BLaER1 (cell line): ENCODE measurements around the gene SPIC.

Experiments used
- H3K27ac ChIP-seq: shearing (Covaris generic); formaldehyde crosslinking; 2 replicates; pipeline ENCODE4 v1.8.1; 2022
- H3K27me3 ChIP-seq: shearing (Covaris generic); formaldehyde crosslinking; 2 replicates; pipeline ENCODE4 v1.8.1; 2022
- H3K36me3 ChIP-seq: shearing (Covaris generic); formaldehyde crosslinking; 2 replicates; pipeline ENCODE4 v1.8.1; 2022
- H3K4me1 ChIP-seq: shearing (Covaris generic); formaldehyde crosslinking; 2 replicates; pipeline ENCODE4 v1.8.1; 2022
- H3K4me2 ChIP-seq: shearing (Covaris generic); formaldehyde crosslinking; 2 replicates; pipeline ENCODE4 v1.8.1; 2022
- H3K4me3 ChIP-seq: shearing (Covaris generic); formaldehyde crosslinking; 2 replicates; pipeline ENCODE4 v1.8.1; 2022
- H3K9ac ChIP-seq: shearing (Covaris generic); formaldehyde crosslinking; 2 replicates; pipeline ENCODE4 v1.8.1; 2022
- H3K9me3 ChIP-seq: shearing (Covaris generic); formaldehyde crosslinking; 2 replicates; pipeline ENCODE4 v1.8.1; 2022
- H4K20me1 ChIP-seq: shearing (Covaris generic); formaldehyde crosslinking; 2 replicates; pipeline ENCODE4 v1.8.1; 2022
- Cebpa-rat ChIP-seq: shearing (Covaris generic); IDR thresholded peaks from 2 replicates; pipeline ENCODE4 v1.8.1; 2022

The SPIC gene

DNA sequence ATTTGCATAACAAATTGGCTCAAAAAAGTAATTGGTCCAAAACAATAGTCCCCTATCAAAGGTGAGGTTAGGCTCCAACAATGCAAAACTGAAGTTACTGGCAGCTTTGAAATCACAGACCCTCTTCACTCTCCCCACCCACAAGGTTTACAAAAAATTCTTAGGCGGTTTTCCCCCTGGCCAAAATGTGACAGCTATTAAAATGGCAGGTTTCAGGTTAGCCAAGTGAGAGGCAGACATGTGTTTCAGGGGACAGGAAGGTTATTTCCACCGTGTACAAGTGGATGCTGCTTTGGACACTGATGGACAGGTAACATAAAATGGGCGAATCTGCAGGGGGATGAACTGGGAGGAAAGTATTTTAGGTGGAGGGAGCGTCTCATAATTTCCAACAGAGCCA, 888 bp upstream of the SPIC start:
- H3K27me3 ChIP-seq = no peaks in the 10 kb centered on the region
- no peak overlapping the region for H3K4me2 ChIP-seq
- no peak overlapping the region for H3K27ac ChIP-seq
- no peak for TF ChIP-seq Cebpa-rat
- H3K36me3 ChIP-seq = no peaks in the 10 kb centered on the region
- no peaks in the 10 kb centered on the region for H4K20me1 ChIP-seq
- H3K4me3 ChIP-seq = no peak overlapping the region
- H3K9ac ChIP-seq = no peak overlapping the region
- no peaks in the 10 kb centered on the region for H3K9me3 ChIP-seq
- H3K4me1 ChIP-seq = no peaks in the 10 kb centered on the region

DNA sequence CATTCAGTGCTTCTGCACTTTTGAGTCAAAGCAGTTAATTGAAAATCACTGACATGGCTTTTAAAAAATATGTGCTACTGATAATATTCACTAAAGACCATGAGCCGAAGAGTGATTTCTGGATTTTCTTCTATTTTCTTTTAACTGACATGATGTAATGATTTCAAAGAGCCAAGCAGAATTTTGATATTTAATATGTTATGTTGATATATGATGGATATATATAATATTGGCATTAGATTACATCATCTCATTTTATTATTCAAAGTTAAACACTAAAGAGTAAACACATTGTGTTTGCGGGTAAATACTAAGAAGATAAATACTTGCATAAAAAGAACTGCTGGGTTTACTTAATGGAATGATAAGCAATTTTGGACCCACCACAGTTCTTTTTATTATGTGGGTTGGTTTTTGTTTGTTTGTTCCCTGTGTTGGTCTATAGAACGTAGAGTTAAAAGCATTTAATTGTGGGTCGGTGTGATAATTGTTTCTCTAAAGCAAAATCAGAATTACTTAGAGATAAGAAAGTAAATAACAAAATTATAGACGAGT, 692 bp downstream of the SPIC start:
- H3K9ac ChIP-seq = no peak overlapping the region

DNA sequence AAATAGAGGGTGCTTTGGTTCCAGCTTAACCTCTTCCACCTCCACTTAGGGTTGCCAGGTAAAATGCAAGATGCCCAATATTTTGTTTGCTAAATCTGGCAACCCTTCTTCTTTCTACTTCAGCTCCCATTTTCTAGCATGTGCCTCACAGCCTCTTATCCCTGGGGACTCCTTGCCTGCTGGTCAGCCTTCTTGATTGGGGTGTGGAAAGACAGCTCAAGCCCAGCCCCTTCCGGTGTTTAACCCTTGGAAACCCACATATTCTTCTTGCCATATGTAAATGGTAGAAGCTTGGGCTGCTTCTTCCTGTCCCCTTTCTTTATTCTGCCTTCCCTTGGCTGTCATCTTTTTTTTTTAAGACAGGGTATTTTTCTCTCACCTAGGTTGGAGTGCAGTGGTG, 5.7 kb downstream of the SPIC start:
- no peaks in the 10 kb centered on the region for H3K36me3 ChIP-seq
- H4K20me1 ChIP-seq = no peaks in the 10 kb centered on the region
- no peak overlapping the region for H3K27ac ChIP-seq
- H3K9me3 ChIP-seq = no peaks in the 10 kb centered on the region
- no peaks in the 10 kb centered on the region for H3K4me1 ChIP-seq
- no peak for TF ChIP-seq Cebpa-rat
- no peaks in the 10 kb centered on the region for H3K27me3 ChIP-seq
- H3K4me2 ChIP-seq = no peak overlapping the region
- H3K9ac ChIP-seq = no peak overlapping the region
- no peak overlapping the region for H3K4me3 ChIP-seq

More for the DNA sequence above, 692 bp downstream of the SPIC start:
- no peaks in the 10 kb centered on the region for H3K27me3 ChIP-seq
- no peak overlapping the region for H3K4me2 ChIP-seq
- no peaks in the 10 kb centered on the region for H4K20me1 ChIP-seq
- no peaks in the 10 kb centered on the region for H3K36me3 ChIP-seq
- no peak for TF ChIP-seq Cebpa-rat
- H3K4me1 ChIP-seq = no peaks in the 10 kb centered on the region
- no peak overlapping the region for H3K4me3 ChIP-seq
- no peaks in the 10 kb centered on the region for H3K9me3 ChIP-seq
- no peak overlapping the region for H3K27ac ChIP-seq

DNA sequence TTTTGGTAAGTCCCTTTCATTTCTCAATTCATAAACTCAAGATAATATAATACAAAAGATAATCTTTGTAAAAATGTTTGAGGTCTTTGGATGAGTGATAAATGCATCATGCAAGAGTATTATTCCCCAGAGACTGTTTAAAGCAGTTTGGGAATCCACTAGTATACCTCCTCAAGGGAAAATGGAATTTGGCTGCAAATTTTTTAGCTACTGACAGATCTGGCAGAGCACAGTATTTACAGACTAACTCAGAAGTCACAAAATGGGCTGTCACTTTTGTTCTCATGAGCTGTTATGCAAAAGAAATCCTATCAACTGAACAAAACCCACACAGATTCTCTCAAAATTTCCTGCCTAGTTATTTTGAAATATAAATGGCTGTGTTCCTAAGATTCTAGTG, 9.9 kb downstream of the SPIC start:
- Histone ChIP-seq H3K4me1 (no peaks in the 10 kb centered on the region), H3K27me3 (no peaks in the 10 kb centered on the region), H4K20me1 (no peaks in the 10 kb centered on the region), H3K27ac (no peak overlapping the region), H3K4me2 (no peak overlapping the region), H3K4me3 (no peak overlapping the region), H3K36me3 (no peaks in the 10 kb centered on the region), H3K9ac (no peak overlapping the region), H3K9me3 (no peaks in the 10 kb centered on the region)
- TF ChIP-seq Cebpa-rat = no peak

DNA sequence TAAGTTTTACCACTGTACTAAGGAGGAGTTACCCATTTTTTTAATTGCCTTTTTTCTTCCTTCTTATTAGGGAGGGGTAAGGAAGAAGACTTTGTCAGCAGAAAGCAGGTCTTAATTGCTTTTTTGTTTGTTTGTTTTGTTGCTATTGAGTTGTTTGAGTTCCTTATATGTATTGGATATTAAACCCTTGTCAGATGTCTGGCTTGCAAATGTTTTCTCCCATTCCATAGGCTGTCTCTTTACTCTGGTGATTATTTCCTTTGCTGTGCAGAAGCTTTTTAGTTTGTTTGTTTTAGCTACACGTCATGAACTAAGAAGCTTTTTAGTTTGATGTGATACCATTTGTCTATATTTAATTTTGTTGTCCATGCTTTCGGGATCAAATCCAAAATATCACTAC, 13.3 kb downstream of the SPIC start:
- H3K4me1 ChIP-seq = no peaks in the 10 kb centered on the region
- no peaks in the 10 kb centered on the region for H3K36me3 ChIP-seq
- H3K27me3 ChIP-seq = no peaks in the 10 kb centered on the region
- H3K9ac ChIP-seq = no peak overlapping the region
- no peak overlapping the region for H3K4me2 ChIP-seq
- H3K9me3 ChIP-seq = peaks cover 4% of the 10 kb centered on the region; the same call in 1 of the 2 replicates
- no peaks in the 10 kb centered on the region for H4K20me1 ChIP-seq
- H3K4me3 ChIP-seq = no peak overlapping the region
- no peak for TF ChIP-seq Cebpa-rat
- no peak overlapping the region for H3K27ac ChIP-seq

DNA sequence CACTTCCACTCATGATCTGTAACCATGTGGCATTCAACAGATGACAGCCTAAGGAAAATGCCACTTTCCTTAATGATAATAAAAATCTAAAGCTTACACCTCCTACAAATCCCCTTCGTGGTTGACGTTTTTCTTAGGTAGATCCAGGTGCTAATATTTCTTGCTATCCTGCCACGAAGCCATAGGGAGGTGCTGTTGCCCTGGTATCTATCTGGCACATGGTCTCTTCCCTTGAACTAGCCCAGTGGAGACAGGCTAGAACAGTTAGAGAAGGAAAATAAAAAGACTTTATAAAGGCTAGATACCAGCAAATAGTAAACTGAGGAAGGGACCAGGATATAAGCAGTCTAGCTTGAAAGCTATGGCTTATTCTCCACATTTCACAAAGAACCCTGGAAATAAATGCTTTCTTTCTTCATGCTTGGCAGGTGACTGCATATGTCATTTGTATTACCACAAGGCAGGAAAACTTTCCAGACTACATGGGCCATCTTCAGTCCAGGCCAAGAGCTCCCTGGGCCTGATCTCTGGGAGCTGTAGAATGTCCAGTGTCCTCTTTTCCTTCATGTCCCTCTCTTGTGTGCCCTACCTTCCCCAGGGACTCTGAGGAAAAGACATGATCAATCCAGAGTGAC, 15.3 kb downstream of the SPIC start:
- H3K27ac ChIP-seq = no peak overlapping the region
- H3K4me1 ChIP-seq = no peaks in the 10 kb centered on the region
- no peaks in the 10 kb centered on the region for H3K36me3 ChIP-seq
- peaks cover 4% of the 10 kb centered on the region; the same call in 1 of the 2 replicates for H3K9me3 ChIP-seq
- no peaks in the 10 kb centered on the region for H4K20me1 ChIP-seq
- H3K27me3 ChIP-seq = no peaks in the 10 kb centered on the region
- H3K4me3 ChIP-seq = no peak overlapping the region
- TF ChIP-seq Cebpa-rat = no peak
- H3K4me2 ChIP-seq = no peak overlapping the region
- no peak overlapping the region for H3K9ac ChIP-seq

DNA sequence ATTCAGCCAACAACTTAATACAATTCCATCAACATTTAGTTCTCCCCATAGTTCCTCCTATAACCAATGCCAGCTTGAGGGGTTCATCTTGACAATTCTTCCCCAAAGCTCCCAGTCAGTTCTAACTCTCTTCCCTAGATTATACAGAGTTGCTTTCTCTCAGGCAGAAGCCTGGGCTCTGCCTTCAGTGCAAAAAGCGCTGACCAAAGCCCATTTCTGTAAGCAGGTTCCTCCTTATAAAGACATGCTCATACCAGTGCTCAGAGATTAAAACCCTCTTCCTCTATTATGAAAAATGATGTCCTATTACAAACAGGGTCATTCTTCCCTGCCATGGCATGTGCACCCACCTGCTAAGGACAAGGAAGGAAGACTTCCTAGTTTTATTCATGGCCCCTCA, 16.2 kb downstream of the SPIC start:
- Histone ChIP-seq H3K27me3 (no peaks in the 10 kb centered on the region), H3K9me3 (peaks cover 4% of the 10 kb centered on the region; the same call in 1 of the 2 replicates), H4K20me1 (no peaks in the 10 kb centered on the region), H3K4me3 (no peak overlapping the region), H3K36me3 (no peaks in the 10 kb centered on the region), H3K4me1 (no peaks in the 10 kb centered on the region), H3K4me2 (no peak overlapping the region), H3K27ac (no peak overlapping the region), H3K9ac (no peak overlapping the region)
- no peak for TF ChIP-seq Cebpa-rat

DNA sequence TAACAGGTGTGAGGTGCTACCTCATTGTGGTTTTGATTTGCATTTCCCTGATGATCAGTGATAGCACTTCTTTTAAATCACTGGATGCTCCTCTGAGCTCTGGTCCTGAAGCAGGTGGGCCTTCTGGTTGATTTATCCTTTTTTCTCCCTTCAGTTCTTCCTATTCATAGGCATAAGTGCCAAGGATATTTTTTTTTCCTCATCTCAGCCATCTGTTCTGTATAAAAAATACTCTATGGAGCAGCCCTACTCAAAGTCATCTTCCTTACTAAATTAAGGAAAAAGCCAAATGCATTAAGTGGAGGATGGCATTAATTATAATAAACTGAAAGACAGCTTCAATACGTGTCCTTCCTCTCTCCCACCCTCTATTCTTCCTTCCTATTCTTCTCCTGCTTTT, 18.4 kb downstream of the SPIC start:
- H3K4me1 ChIP-seq = no peaks in the 10 kb centered on the region
- no peak overlapping the region for H3K9ac ChIP-seq
- H3K4me2 ChIP-seq = no peak overlapping the region
- H4K20me1 ChIP-seq = no peaks in the 10 kb centered on the region
- H3K4me3 ChIP-seq = no peak overlapping the region
- H3K27ac ChIP-seq = no peak overlapping the region
- no peak for TF ChIP-seq Cebpa-rat
- no peaks in the 10 kb centered on the region for H3K36me3 ChIP-seq
- no peaks in the 10 kb centered on the region for H3K27me3 ChIP-seq
- H3K9me3 ChIP-seq = peaks cover 4% of the 10 kb centered on the region; the same call in 1 of the 2 replicates

DNA sequence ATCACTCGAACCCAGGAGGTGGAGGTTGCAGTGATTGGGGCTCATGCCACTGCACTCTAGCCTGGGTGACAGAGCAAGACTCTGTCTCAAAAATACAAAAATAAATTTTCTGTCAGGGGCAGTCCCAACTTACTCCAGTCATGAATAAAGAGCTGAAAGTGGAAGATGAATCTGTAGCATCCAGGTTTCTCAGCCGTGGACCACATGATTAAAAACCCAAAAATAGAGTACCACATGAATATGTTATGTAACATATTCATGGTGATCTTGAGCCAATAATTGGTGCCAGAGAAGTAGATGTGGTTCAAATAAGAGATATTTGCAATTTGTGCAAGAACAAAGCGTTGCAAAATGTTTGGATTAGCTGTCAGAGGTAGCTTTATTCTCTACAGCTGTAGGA, 23.1 kb downstream of the SPIC start:
- no peak overlapping the region for H3K4me2 ChIP-seq
- H3K27me3 ChIP-seq = no peaks in the 10 kb centered on the region
- no peak for TF ChIP-seq Cebpa-rat
- no peaks in the 10 kb centered on the region for H3K9me3 ChIP-seq
- H3K4me1 ChIP-seq = no peaks in the 10 kb centered on the region
- H3K27ac ChIP-seq = no peak overlapping the region
- no peak overlapping the region for H3K4me3 ChIP-seq
- no peaks in the 10 kb centered on the region for H4K20me1 ChIP-seq
- H3K36me3 ChIP-seq = no peaks in the 10 kb centered on the region
- H3K9ac ChIP-seq = no peak overlapping the region

DNA sequence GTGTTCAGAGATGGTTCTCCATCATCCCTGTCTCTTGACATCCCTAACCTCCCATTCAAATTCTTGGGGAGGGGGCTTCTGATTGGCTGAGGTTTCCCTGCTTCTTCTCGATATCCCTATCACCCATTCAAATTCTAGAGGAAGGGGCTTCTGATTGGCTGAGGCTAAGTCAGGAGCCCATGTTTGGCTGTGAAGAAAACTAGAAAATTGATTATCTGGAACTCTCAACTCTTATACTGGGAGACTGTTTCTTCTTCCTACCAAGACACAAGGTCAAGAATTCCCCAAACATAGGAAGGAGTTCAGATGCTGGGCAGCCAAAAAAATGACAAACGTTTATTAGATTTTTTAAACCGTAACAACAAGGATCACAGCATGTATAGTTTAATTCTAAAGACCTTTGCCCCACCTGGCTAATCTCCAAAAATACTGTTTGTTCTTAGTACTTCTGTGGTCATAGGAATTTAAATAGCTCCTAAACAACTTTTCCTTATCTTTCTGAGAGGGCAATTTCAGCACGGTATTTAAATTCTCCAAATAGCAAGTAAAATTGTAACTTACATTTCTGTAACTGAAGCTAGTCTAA, 26.4 kb downstream of the SPIC start:
- Histone ChIP-seq H3K4me1 (no peaks in the 10 kb centered on the region), H3K9me3 (peaks cover 8% of the 10 kb centered on the region), H3K9ac (no peak overlapping the region), H3K27me3 (no peaks in the 10 kb centered on the region), H3K27ac (no peak overlapping the region), H4K20me1 (no peaks in the 10 kb centered on the region), H3K4me3 (no peak overlapping the region), H3K36me3 (no peaks in the 10 kb centered on the region), H3K4me2 (no peak overlapping the region)
- TF ChIP-seq Cebpa-rat = no peak

DNA sequence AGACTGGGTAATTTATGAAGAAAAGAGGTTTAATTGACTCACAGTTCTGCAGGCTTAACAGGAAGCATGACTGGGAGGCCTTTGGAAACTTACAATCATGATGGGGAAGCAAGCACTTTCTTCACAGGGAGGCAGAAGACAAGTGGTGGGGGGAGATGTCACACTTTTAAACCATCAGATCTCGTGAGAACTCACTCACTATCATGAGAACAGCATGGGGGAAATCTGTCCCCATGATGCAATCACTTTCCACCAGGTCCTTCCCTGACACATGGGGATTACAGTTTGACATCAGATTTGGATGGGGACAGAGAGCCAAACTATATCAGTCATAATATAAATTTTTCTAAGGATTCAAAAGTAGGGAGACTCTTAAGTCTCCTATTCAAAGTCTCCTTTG, 46.0 kb downstream of the SPIC start:
- no peak overlapping the region for H3K9ac ChIP-seq
- H3K4me3 ChIP-seq = no peak overlapping the region
- no peak for TF ChIP-seq Cebpa-rat
- no peaks in the 10 kb centered on the region for H3K27me3 ChIP-seq
- no peak overlapping the region for H3K4me2 ChIP-seq
- no peaks in the 10 kb centered on the region for H3K9me3 ChIP-seq
- no peaks in the 10 kb centered on the region for H3K4me1 ChIP-seq
- no peaks in the 10 kb centered on the region for H4K20me1 ChIP-seq
- H3K36me3 ChIP-seq = no peaks in the 10 kb centered on the region
- no peak overlapping the region for H3K27ac ChIP-seq
